ENCODE measurements around the gene POMP.

POMP gene, protein sequence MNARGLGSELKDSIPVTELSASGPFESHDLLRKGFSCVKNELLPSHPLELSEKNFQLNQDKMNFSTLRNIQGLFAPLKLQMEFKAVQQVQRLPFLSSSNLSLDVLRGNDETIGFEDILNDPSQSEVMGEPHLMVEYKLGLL

DNA sequence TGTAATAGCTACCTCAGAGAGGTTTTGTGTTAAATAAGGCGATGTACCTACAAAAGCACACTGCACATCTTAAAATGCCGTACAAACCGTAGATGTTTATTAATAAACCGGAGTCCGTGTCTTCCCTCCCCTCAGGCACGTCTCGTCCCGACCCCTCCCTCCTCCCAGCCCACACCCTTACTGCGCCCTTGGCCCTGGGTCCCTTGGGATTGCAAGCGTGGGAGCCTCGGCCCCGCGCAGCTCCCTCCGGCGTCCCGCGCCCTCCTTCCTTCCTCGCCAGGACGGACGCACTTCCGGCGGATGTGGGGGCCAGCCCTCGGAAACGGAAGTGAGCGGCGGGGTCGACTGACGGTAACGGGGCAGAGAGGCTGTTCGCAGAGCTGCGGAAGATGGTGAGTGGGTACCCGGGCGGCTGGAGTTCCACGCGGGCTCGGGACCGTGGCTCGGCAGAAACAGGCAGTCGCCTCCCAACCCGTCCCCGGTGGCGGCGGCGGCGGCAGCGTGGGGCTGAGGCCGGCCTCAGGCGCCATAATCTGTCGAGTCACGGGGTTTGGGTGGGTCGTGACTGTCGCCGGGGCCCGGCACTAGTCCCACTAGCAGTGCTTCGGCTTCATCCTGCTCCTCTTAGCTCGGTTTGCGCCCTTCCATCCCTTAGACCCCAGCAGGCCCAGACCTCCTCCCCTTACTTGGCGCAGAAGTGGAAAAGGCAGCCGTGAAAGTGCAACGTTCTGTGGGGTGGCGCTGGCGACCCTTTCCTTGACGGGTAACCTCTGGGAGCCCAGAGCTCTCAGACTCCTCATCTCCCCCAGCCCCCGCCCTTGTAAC lies at the start of gene POMP:
TSS of gene POMP (plus strand) at position 335 of the 825 bp plus-strand sequence. CDS start at position 390, 55 bp downstream.
- peak; percentile 90 for DNase-seq (ENCODE audit: low spot score)

GRCh38 chr13:28609381-28609780 lies 49.5 kb upstream of the POMP start:
- no peak for DNase-seq (ENCODE audit: low spot score)

- peak; percentile 69 for DNase-seq (ENCODE audit: low spot score)
Measured at GRCh38 chr13:28609926-28610325, 49.0 kb upstream of the POMP start.

DNA sequence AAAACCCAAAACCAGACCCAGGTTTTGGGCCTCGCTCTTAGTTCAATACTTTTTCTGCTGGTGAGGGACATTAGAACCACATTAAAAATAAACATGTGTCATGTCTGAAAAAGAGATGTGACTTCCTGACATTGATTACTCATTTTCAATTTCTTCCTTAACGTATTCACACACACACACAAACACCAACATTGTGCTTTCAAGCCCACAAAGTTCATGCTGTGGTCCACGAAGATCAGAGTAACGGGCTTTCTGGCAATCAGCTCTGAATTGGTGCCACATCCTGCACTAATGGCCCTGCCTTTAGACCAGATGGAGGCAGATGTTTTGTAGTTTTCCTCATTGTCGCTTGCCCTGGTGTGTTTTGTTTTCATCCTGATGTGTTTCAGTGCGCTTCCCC lies 47.9 kb upstream of the POMP start:
- no peak for DNase-seq (ENCODE audit: low spot score)

DNA sequence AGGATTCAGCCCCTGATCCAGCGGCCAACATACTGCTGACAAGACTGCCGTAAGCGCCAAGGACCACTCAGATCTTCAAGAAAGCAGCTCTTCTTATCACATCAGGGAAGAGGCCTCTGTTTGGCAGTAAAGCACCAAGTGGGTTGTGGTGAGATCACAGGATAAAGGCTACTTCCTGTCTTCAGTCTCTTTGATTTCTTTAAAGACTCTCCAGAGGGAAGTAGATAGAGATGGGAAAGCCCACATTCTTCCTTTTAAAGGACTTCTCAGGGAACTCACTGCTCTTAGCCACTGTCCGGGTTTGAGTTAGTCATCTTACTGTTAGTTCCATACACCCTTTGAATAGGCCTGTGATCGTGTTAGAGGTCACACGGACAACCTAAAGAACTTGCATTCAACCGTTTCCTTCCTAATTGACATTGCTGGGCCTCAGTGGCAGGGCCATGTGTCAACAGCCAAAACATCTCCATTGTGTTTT lies 47.2 kb upstream of the POMP start:
- DNase-seq (ENCODE audit: low spot score) = peak; percentile 32

DNA sequence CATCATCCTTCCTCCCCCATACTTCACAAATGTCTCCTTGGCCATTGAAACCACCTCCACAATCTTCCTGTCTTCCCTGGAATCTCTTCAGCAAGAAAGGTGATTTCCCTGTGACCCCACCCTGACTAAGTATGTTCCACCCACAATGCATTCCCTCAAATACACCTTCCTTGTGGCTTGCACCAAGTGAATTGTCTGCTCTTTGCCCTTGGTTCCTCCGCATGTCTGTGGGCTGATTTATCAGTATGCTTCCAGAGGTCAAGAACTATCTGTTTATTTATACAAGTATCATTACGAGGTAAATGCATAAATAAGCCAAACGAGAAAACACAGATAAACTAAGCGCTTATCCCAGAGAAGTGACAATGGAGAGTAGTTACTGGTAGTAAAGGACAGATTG lies 45.4 kb upstream of the POMP start:
- peak; percentile 46 for DNase-seq (ENCODE audit: low spot score)

DNA sequence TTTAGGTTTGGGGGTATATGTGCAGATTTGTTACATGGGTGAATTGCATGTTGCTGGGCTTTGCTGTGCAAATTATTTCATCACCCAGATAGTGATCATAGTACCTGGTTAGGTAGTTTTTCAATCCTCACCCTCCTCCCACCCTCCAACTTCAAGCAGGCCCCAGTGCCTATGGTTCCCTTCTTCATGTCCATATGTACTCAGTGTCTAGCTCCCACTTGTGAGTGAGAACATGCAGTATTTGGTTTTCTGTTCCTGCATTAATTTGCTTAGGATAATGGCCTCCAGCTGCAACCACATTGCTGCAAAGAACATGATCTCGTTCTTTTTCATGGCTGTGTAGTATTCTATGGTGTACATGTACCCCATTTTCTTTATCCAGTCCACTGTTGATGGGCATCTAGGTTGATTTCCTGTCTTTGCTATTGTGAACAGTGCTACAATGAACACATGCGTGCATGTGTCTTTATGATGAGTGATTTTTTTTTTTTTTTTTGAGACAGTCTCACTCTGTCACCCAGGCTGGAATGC lies 42.9 kb upstream of the POMP start:
- no peak for DNase-seq (ENCODE audit: low spot score)

- no peak for DNase-seq (ENCODE audit: low spot score)
Measured at GRCh38 chr13:28618230-28618994, 40.5 kb upstream of the POMP start.

DNA sequence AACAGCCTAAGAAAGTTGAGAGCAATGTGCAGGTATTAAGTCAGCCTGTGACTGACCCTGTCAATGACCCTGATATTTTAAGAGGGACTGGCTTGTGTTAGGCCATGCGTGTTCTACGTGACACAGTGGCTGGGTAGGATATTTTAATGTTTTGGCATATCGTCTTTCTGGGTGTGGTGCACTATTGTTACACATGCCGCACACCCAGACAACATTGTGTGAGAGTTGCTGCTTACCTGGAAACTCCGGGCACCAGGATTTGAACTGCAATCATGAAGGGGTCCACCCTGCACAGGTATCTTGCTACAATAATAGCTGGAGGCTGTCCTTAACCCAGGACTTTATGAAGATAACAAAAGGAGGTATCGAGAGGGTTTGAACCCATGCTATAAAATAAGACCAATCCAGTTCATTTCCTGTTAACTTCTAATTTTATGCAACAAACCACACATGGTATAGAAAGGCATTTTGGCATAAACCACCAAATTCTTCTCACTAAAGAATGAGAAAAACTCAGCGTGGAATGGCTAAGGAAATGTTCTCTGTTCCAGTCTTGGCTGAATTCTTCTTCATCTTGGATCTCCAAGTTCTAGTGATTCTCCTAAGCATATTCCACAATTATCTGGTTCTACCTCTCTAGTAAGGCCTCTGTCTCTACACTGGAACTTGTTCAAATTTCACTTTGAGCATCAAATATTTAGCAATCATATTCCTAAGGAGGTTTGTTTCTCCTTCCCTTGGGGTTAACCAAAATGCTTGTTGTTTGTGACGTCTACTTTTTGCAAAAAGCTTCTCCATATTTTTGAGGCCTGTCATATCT lies 38.7 kb upstream of the POMP start:
- no peak for DNase-seq (ENCODE audit: low spot score)

GRCh38 chr13:28621449-28621848 lies 37.5 kb upstream of the POMP start:
- DNase-seq (ENCODE audit: low spot score) = no peak

GRCh38 chr13:28622286-28622685 lies 36.6 kb upstream of the POMP start:
- DNase-seq (ENCODE audit: low spot score) = no peak

DNA sequence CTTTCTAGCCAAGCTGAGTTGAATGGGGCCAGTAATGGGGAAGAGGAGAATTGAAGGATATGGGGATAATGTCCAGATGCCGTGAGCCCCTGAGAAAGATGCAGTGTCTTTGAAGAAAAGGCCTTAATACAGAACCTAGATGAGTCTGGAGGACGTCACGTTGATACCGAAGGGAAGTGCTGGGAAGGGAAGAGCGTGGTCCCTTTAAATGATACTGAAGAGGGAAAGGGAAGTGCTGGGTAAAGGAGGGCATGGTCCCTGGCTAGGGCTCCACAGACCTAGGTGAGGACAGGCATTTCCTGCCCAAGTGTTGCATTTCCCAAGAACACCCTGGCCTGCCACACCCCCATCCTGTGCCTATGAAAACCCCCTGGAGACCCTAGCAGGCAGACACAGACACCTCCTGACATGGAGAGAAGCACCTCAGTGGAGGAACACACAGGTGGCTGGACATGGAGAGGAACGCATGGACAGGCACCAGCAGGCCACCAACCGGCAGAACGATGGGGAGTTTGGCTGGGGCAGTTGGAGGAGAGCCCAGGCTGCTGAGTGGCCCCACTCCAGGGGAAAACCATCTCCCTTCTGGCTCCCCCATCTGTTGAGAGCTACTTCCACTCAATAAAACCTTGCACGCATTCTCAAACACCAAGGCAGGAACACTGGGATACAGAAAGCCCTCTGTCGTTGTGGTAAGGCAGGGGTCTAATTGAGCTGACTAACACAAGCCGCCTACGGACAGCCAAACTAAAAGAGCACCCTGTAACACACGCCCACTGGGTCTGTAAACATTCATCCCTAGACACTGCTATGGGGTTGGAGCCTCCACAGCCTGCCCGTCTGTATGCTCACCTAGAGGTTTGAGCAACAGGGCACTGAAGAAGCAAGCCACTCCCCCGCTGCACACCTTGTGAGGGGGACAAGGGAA lies 34.9 kb upstream of the POMP start:
- no peak for DNase-seq (ENCODE audit: low spot score)

GRCh38 chr13:28624707-28625432 lies 34.1 kb upstream of the POMP start:
- DNase-seq (ENCODE audit: low spot score) = no peak

DNA sequence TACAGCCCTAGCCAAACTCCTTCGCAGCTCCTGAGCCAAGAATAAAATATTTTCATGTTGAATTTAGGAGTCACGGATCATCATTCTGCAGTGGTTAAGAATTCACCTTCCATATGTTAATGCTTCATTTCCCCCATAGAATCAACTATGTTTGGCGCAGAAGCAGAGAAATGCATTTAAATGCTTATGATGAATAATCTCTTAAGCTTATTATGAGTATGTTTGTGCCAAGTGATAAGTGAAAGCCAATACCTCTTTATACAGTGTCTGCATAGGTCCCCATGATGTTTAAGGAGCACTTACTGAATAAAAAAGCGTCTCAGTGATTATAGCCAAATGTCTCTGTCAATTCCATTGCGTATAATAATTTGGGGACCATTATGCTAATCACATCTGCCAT lies 32.7 kb upstream of the POMP start:
- DNase-seq (ENCODE audit: low spot score) = no peak

DNA sequence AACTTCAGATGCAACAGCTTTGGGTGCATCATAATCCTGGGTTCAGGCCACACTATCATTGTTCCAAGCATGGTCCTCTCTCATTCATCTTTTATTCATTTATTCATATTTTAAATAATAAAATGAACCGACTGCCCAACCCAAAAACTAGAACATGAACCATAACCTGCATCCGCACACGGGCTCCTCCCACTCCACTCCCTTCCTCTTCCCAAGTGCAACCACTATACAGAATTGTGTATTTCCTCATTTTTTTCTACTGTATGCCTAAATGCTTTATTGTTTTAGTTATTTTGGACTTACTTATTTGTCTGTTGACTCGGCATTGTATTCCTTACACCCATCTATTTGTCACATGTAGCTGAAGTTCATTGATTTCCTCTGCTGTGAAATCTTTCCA lies 30.7 kb upstream of the POMP start:
- no peak for DNase-seq (ENCODE audit: low spot score)

DNA sequence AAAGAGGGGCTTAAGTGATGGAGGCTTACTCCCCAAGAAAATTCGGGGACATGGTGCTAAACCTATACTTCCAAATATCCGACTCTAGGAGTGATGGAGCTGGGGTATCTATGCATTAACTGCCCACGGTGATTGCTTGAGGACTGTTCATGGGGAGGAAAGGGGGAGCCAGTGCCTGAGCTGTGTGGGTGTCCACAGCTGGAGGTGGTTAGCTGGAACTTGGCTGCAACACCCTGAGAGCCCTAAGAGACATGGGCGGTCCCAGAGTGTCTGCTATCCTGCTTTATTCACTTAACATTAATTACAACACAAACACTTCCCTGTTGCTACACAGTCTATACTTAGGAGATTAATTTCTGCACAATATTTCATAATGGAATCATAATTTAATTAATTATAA lies 28.1 kb upstream of the POMP start:
- no peak for DNase-seq (ENCODE audit: low spot score)

- DNase-seq (ENCODE audit: low spot score) = peak; percentile 3
Measured at GRCh38 chr13:28631801-28632200, 27.1 kb upstream of the POMP start.

- DNase-seq (ENCODE audit: low spot score) = peak; percentile 58
Measured at GRCh38 chr13:28636069-28636468, 22.9 kb upstream of the POMP start.

GRCh38 chr13:28636677-28637317 lies 22.1 kb upstream of the POMP start:
- peak; percentile 88 for DNase-seq (ENCODE audit: low spot score)

Measured in kidney tubule cell (primary cell).